WI38 (cell line): ENCODE measurements around the gene PARP4.
"Not testable (repeated sequence)": the region's sequence is repeated elsewhere in the genome, so short reads cannot be mapped to it uniquely, and the experiment has no call there.

Experiments
- H3K4me3 ChIP-seq: 2 replicates; pipeline ENCODE4 v1.5.1; 2011; ENCODE audit warnings: low read depth, mild to moderate bottlenecking, control low read depth, low read length
- TF ChIP-seq, protein P1 (sequence below): IDR thresholded peaks from 2 replicates; pipeline ENCODE4 v1.5.1; 2012; ENCODE audit warnings: low read depth, mild to moderate bottlenecking, control low read depth, low read length

PARP4 gene

DNA sequence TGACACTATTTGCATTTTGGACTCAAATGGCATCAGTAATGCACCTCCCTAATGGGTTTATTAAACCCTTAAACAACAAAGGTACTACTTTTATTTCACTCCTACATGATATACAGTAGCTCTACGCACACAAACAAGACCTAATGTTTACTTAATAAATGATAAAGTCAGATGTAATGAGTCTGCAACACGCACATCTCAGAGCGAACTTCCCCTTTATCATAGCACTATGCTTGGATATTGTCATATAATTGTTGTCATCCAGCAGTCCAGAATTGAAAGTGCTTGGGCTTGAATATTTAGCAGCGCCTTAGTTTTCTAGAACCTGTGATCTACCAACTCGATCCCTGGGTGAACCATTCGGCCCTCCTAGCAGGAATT lies 772 bp downstream of the PARP4 start:
- TF ChIP-seq, protein P1, sequence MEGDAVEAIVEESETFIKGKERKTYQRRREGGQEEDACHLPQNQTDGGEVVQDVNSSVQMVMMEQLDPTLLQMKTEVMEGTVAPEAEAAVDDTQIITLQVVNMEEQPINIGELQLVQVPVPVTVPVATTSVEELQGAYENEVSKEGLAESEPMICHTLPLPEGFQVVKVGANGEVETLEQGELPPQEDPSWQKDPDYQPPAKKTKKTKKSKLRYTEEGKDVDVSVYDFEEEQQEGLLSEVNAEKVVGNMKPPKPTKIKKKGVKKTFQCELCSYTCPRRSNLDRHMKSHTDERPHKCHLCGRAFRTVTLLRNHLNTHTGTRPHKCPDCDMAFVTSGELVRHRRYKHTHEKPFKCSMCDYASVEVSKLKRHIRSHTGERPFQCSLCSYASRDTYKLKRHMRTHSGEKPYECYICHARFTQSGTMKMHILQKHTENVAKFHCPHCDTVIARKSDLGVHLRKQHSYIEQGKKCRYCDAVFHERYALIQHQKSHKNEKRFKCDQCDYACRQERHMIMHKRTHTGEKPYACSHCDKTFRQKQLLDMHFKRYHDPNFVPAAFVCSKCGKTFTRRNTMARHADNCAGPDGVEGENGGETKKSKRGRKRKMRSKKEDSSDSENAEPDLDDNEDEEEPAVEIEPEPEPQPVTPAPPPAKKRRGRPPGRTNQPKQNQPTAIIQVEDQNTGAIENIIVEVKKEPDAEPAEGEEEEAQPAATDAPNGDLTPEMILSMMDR: no peak
- peak overlapping the region; percentile 85 for H3K4me3 ChIP-seq

DNA sequence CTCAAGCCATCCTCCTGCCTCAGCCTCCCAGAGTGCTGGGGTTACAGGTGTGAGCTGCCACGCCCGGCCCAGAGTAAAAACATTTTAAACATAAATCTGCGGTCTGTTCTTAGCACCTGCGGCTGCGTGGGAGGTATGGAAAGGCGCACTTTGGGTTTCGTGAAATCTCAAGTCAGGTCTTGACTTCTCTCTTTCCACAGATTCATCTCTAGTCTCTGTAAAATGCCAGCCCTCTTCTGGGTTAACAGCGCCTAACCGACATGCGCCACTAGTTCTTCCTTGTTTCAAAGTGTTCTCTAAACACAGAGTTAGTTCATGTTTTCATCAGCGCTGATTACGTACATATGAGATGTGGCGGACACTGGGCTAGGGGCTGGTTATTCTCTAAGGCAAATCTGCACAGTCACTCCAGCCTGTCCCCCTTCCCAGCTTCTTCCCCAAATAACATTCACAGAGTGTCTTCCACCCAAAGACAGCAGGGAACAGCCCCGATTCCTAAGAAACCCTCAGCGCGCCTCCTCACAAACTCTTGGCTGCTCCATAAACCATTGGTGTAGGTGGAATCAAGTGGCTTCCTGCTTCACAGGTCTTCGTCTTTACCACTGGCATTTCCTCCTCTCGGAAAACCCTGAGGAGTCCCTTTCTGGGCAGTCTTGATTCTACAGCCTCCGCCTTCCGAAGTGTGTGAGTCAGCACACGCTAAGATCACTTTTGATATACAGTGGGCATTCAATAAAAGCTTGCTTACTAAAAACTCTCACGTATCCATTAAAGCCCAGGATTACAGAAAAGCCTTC lies 1.4 kb downstream of the PARP4 start:
- TF ChIP-seq, protein P1: no peak
- peak overlapping the region; percentile 85 for H3K4me3 ChIP-seq

DNA sequence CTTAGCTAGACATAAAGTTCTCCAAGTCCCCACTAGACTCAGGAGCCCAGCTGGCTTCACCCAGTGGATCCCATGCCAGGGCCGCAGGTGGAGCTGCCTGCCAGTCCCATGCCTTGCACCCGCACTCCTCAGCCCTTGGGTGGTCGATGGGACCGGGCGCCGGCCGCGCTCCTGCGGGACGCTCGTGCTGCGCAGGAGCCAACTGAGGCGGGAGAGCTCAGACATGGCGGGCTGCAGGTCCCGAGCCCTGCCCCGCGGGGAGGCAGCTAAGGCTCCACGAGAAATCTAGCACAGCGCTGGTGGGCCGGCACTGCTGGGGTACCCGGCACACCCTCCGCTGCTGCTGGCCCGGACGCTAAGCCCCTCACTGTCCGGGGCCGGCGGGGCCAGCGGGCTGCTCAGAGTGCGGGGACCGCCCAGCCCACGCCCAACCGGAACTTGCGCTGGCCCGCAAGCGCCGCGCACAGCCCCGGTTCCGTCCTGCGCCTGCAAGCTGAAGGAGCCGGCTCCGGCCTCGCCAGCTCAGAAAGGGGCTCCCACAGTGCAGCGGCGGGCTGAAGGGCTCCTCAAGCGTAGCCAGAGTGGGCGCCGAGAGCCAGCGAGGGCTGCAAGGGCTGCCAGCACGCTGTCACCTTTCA lies 5.8 kb downstream of the PARP4 start:
- TF ChIP-seq, protein P1: no peak

DNA sequence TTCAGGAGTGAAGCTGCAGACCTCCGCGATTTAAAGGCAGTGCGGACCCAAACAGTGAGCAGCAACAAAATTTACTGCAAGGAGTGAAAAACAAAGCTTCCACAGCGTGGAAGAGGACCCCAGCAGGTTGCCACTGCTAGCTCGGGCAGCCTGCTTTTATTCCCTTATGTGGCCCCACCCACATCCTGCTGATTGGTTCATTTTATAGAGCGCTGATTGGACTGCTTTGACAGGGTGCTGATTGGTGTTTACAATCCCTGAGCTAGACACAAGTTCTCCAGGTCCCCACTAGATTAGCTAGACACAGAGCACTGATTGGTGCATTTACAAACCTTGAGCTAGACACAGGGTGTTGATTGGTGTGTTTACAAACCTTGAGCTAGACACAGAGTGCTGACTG lies 6.3 kb downstream of the PARP4 start:
- not testable (repeated sequence) for H3K4me3 ChIP-seq

More for the DNA sequence above, 5.8 kb downstream of the PARP4 start:
- H3K4me3 ChIP-seq: no peak overlapping the region

DNA sequence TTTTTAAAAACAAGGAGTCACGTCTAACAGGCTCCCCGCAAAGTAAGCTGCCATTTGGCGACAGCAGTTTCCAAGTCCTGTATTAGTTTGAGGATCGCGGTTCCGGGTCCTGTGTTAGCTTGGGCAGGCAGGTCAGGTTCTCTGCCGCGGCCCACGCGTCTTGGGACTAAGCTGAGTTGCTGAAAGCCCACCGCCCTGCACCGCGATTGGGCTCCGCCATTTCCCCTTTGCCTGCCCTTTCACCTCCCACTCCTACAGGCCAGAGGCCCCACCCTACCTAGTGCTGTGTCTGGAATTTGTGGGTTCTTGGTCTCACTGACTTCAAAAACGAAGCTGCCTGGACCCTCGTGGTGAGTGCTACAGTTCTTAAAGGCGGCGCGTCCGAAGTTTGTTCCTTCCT lies 6.8 kb downstream of the PARP4 start:
- no peak overlapping the region for H3K4me3 ChIP-seq
- TF ChIP-seq, protein P1: no peak

DNA sequence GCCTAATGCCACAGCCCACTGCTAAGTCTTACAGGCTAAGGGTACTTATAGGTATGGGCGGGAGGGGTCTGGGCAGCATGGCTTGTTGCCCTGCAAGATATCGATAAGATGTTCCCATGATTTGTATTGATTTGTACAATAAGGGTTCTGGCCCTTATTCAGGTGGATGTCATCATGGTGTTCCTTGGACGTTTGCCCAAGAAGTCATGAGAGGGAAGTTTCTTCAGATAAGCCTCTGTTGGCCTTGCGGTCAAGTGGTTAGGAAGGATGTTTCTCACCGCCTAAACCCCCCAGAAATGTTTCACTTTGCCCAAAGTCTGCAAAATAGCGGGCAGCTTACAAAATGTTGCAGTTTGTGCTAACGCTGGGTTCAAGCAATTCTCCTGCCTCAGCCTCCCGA lies 7.3 kb downstream of the PARP4 start:
- TF ChIP-seq, protein P1: no peak
- no peak overlapping the region for H3K4me3 ChIP-seq

DNA sequence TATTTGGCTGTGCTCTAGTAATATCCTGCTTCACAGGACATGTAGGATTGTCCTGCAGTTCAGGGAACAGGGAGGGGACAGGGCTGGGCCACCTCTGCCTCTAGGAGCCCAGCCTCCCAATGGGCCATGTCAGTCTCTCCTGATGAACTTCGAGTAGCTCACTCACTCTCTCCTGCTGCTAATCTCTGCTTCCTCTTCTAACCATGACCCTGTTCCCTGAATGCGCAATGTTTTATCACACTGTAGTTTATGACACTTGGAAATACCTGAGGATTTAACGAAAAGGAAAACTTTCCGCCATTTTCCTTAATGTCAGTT lies 9.2 kb downstream of the PARP4 start:
- TF ChIP-seq, protein P1: no peak
- H3K4me3 ChIP-seq: no peak overlapping the region
